Fibroblast of skin of abdomen (primary cell): ENCODE results near the gene VAPB. TPM values are rescaled to one million over a fixed set of nuclear protein-coding genes. Genes with fewer than 3 reads are reported as not detected.
A peak's percentile ranks its signal among the peaks of the same experiment; 100 is the strongest.
"Not testable (repeated sequence)": the region's sequence is repeated elsewhere in the genome, so short reads cannot be mapped to it uniquely, and the experiment has no call there.

ENCODE experiments used
- DNase-seq: peaks from one replicate; pipeline ENCODE4 v3.0.0-alpha.2; 2013
- polyA plus RNA-seq, 2 experiments: library from polyadenylated mRNA; unstranded; fragments of 120-200 nt; gene quantifications; one replicate each; pipeline ENCODE4 v1.2.1, GENCODE V29; 2013; ENCODE audit not compliant: insufficient read length in 2 of 2

VAPB gene, protein sequence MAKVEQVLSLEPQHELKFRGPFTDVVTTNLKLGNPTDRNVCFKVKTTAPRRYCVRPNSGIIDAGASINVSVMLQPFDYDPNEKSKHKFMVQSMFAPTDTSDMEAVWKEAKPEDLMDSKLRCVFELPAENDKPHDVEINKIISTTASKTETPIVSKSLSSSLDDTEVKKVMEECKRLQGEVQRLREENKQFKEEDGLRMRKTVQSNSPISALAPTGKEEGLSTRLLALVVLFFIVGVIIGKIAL
- 45.6 TPM for polyA plus RNA-seq (2013, experiment 1 of 2; ENCODE audit: insufficient read length)
- 45.6 TPM for polyA plus RNA-seq (2013, experiment 2 of 2; ENCODE audit: insufficient read length)

DNA sequence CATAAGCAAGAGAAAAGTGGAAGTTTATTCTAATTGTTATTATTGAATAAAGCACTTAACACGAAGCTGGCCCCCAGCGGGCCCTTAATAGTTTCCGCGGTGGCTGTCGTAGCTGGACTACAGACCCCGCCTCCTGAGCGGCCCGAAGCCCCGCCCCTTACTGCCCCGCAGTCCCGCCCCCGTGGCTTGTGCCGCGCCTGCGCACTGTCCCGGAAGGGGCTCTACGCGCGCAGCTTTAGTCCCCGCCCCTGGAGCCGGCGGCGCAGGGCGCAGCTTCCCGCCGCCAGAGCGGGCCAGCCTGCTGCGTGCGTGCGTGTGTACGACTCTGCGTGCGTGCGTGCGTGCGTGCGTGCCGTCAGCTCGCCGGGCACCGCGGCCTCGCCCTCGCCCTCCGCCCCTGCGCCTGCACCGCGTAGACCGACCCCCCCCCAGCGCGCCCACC lies at the start of gene VAPB:
Gene VAPB (plus strand): TSS at position 348 of the 442 bp plus-strand sequence. CDS start 231 bp downstream, outside the sequence.
- peak; percentile 96 for DNase-seq

DNA sequence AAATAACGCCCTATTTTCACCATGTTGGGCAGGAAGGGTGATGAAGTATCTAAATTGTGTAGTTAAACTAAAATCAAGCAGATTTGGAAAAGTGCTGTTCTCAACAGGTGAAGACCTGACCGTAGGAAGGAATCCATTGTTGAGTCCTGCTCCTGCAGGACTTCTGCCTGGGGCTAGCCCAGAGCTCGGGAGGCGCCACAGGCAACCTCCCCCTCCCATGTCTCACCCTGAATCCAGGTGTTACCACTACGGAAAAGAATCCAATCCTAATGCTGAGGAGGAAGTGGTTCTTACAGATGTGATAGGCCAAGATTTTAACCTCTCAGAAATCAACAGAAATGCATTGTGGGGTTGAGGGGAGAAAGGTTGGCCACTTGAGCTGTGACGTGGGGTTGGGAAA lies 49.3 kb upstream of the VAPB start:
- no peak for DNase-seq

DNA sequence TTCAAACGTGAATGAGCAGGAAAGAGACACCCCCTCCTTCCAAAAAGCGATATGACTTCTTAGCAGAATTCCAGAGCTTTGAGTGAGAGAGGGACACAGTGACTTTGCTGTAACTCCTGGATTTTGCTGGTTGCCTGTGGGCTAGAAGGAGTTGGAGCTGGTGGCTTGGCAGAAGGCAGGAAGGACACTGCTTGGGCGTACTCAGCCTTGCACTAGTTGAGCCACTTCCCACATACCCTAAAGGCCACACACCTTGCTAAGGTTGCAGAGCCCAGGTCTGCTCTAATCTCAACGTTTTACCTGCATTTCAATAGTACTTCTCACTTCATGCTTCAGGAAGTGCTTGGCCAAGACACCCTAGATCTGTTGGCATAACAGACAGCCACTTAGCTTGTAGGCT lies 48.9 kb upstream of the VAPB start:
- DNase-seq, result no peak

DNA sequence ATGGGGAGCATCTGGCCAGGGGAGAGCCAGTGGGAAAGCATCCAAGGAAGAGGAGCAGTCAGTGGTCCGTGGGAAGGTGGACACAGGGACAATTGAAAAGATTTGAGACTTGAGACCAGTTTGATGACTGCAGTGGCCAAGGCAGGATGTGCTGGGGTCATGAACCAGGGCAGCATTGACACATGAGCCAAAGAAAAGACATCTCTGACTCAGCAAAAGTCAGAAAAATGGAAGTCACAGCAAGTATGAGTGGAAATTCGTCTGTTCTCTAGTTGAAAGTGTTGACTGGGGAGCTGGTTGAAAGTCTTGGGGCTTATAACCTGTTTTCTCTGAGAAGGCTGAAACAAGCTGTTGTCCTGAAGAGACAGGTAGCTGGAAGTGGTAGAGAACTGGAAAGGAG lies 48.2 kb upstream of the VAPB start:
- no peak for DNase-seq

DNA sequence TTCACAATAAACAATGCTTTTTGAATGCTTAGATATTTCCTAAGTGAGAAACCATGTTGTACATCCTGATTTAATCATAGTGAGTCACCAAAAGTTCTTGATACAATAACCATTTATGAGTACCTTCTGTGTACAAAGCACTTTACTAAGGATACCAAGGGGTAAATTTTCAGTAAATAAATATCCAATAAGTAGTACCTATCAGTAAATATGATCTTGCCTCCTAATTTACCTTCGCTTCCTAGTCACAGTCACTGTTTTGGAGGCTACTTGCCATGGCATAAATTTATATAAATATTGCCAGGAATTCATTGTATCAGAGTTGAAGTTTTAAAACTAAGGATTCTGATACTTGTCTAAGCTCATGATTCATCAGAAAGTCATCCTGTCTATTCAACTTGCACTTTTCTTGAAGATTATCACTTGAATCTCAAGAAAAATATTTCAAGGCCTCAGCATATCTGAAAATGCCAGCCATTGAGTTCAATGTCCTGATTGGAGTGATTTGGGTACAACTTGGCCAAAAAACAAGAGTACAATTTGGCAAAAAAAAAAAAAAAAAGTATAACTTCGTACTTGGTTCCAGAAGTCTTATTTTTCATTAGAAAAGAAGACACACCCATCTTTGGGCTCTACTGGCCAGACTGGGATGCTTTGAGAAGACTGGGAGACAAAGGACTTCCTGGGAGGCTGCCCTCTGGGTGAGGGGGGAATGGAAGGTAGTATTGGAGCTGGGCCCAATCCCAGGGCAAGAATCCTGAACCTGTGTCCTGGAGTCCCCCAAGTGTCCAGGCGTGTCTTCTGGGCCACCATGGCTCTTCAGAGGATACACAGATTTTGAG lies 46.7 kb upstream of the VAPB start:
- DNase-seq, result peak; percentile 64

DNA sequence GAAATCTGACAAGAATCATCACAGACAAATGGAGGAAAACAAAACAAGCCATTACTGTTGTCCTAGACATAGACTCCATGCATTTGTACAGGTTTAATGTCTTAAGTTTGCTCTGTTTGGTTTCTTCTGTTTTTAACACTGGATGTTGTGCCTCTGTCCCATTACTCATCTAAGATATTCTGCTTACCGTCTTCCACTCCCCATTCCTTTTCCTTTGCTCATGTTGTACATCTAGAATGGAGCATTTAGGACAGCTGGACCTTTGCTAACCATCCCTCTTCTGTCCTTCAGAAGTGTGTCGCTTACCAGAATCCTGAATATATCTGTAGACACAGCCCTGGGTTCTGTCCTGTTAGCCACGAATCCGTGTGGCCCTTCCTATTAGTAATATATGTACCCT lies 44.3 kb upstream of the VAPB start:
- DNase-seq, result peak; percentile 24

DNA sequence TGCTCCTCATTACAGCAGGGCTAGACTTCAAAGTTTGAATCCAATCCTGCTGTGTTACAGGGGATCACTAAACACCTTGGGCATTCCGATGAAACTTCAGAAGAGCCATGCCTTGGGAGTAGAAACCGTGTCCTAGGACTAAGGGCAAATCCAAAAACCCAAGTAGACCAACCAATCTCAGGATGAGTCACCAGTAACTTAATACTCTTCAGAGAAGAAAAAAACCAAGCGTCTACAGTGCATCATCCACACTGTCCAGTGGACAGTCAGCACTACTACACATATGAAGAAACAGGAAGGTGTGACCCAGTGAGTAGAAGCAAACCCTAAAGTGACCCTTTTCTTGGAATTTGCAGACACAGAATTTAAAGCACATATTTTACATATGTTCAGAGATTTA lies 39.5 kb upstream of the VAPB start:
- peak; percentile 63 for DNase-seq

DNA sequence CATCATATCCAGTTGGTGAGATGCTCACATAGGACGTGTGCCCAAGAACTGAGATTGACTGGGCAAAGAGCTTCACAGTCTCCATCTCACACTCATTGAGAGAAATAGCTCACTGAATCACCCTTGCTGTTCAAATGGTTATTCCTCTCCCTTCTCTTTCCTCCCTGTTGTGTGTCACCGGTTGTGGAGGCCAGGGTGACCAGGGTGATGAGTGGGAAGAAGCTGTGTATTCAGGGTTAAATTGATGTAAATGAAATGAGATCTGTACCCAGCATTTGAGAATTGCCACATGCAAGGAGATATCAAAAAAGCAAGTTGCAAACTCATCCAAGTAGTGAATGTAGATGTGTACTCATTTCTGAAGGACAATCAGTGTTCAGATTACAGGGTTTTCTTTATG lies 36.6 kb upstream of the VAPB start:
- DNase-seq, result no peak

DNA sequence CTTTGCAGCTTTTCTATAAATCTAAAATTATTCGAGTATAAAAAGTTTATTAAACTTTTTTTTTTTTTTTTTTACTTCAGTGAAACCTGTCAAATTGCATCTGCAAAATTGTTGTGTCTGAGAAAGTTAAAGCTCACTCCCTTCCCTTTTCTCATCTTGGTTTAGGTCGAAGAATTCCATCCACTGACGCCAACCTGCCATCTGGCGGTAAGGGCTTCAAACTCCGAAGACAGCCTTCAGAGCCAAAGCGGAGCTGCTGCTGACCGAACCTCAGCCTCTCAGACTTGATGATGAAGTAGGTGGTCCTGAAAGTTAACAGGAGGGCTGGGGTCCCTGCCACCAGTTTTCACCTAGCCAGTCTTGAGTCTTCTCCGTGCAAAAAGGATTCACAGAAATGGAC lies 29.6 kb upstream of the VAPB start:
- no peak for DNase-seq

DNA sequence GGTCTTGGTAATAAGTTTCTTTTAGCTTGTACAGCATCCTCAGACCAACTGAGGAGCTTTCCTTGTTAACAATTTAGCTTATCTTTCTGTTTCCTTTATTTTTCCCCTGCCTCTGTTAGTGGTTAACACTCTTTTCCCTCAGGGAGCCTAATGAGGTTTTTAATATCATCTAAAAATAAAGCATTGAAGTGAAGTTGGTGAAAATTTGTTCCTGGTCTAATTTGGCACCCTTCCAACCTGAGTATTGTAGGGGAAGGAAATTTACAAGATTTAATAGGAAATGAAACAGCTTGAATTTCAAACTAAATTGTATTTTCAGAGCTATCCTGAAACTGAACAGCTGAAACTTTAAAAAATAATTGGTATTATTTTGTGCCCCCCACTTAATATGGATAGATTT lies 28.1 kb upstream of the VAPB start:
- DNase-seq, result no peak

DNA sequence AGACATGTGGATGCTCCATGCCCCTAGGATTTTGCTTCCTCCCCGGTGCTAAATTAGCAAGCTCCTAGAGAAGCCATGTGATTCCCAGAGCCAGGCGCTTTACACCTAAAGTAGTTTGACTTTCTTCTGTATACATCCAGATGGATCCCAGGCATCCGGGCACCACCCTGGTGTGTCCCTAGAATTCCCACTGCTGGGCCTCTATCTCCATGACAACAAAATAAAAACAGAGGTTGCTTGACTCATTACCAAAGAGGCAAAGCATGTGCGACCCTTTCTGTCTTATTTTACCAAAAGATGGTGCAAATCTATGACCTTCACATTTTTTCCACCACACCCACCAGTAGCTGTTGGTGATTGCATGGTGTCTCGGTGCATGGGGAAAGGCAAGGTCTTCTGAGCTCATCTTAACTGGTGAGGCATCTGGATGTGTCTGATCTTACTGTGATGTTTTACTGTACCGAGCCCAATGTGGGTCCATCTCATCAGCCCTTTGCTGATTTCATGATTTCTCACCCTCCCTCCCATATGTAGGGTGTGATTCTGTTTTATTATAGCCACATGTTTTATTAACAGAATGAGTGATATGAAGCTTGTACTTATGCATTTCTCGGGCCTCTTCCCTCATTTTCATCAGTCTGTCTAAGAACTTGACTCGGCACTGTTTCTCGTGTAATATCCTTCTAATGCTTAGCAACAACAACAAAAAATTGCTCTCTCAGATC lies 27.4 kb upstream of the VAPB start:
- peak; percentile 55 for DNase-seq

DNA sequence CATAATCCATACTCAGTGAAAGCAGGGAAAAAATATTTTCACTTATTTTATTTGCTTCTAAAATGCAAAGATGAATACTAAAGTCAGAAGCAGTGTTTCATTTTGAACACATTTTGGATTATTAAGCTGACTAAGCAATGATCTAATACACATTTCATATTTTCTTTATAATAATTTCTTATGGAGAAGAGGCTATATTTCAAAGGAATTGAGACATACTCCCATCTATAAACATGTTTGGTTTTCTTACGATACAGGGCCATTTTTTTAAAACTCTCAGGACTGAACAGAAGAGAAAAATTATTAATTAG lies 26.9 kb upstream of the VAPB start:
- no peak for DNase-seq

DNA sequence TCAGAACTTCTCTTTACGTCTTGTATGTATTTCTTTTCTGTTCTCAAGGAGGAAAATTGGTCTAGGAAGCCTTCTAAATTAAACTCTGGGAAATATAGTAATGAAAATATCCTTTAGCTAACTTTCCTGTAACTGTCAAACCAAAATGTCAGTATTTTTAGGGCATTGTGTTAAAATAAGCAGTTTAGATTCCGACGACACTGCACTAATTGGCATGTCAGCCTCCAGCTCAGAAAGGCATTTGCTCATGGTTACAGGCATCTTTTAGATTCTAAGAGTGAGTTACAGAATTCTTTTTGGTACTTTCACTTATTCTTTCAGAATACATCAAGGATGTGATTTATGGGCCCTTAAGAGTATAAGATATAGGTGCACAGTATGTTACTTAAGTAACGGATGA lies 26.1 kb upstream of the VAPB start:
- no peak for DNase-seq

DNA sequence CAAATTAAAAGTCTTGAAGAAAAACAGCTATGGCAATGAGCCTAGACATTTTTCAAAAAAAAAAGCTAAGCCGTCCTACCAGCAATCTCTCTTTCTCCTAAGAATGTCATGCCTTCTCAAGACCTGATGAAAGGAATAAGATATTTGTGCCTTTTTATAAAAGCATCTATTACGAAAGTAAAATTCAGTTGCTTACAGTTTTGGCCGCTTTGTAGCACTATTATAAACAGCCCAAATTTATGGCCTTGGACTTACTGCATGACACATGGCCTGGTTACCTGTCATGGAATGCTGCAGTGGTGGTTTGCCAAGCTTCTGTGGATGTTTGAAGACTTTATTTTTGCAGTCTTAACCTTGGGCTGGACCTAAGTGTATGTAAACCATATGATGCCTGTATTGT lies 22.2 kb upstream of the VAPB start:
- DNase-seq, result peak; percentile 27

DNA sequence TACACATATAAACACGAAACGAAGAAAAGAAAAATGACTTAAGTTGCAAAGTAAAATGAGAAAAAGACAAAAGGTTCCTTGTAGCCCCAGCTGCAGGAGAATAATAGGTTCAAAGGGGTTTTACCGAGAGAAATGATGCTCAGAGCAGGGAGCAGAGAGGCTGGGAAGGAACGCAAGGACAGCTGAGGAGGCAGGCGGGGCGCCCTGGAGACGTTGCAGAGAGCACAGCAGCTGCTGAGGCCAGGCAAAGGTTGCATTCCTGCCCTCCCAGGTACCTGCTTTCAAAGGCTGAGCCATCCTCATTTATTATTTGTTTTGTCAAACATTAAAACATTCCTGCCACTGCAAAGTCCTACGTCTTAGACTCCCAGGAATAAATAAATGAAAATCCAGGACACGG lies 16.2 kb upstream of the VAPB start:
- DNase-seq, result no peak

DNA sequence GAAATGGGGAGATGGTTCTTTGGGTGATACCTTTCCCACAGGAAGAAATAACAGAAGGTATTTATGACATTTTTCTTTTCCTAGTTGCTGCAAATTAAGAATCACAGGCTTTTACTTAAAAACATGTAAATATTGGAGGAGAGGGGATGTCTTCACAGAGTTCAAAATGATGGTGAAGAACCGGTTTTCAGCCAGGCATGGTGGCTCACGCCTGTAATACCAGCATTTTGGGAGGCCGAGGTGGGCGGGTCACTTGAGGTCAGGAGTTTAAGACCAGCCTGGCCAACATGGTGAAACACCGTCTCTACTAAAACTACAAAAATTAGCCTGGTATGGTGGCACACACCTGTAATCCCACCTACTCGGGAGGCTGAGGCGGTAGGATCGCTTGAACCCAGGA lies 15.7 kb upstream of the VAPB start:
- not testable (repeated sequence) for DNase-seq

DNA sequence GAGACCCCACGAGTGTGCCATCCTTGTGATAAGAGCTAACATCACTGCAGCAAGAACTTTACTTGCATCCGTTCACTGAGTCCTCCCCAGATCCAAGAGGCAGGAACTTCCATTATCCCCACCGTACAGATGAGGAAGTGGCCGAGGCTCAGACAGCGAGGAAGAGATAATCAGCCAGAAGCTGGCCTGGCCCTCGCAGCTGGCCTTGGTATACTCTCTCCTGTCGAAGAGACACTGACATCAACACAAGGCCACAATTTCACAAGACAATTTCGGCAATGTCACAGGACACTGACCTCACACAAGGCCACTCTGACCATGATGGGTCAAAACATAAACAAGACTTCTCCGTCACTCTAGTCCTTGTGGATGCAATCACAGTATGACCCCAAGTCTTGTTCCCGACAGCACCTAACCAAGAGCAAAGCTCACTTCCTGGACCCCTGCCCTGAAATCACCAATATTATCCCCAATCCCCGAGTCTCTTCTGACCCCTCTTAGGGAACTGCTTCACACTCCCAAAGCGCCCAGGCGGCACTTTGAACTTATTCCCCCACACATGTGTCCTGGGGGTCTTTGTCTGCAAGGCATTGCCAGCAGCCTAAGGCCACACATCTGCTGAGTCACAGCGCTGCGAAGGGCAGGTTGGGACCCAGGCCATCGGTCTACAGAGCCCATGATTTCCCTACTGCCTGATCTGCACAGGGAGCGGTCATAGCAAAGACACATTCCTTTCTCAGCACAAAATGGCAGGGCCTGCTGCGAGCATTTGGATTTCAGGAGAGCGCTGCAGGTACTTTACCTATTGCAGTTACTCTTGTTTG lies 14.8 kb upstream of the VAPB start:
- DNase-seq, result no peak

DNA sequence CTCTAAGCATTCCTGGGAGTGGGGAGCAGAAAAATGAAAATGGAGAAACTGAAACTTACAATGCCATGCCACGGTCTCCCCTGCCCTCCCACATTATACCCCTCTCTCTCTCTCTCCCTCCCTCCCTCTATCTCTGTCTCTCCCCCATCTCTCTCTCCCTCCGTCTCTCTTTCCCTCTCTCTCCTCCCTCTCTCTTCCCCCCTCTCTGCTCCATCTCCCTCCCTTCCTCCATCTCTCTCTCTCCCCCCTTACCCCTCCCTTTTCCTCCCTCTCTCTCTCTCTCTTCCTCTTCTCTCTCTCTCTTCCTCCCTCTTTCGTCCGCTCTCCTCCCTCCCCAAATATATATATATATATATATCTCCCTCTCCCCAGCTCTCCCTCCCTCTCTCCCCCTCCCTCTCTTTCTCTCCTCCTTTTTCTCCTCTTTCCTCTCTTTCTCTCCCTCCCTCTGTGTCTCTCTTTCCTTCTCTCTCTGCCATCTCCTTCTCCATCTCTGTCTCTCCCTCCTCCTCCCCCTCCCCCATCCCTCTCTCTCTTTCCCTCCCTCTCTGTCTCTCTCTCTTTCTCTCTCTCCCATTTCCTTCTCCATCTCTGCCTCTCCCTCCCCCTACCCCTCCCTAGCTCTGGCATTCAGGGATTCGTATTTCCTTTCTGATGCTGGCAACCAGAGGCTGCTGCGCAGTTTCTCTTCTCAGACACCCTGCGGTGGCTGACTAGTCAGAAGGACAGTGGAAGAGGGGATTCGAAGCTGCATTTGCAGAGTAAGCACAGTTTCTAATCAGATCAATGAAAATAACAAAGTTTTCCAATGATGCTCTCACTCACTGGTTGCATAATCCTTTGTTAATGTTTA lies 13.9 kb upstream of the VAPB start:
- peak; percentile 82 for DNase-seq

DNA sequence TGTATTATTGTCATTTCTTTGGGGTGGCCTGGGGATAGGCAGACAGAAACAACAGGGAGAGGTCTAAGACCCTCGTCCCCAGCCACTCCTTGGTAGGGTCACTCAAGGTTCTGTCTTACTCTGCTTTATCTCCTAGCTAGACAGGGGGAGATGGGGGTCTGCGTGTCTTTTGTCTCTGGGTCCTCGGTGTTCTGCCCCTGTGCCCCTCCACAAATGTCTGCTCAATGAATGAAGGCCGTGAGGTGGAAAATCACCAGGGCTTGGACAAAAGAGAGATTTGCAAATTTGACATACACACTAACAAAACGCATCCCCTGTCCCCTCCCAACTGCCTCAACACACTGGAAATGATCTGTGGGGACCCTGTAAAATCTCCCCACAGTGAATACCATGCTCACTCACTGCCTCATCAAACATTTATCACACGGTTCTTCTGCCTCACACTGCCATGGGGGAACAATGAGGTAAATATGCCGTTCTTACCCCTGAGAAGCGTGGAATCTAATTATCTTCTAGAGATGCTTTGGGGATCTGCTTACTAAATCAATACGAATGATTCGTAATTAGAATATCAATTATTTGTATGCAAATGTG lies 13.2 kb upstream of the VAPB start:
- no peak for DNase-seq

DNA sequence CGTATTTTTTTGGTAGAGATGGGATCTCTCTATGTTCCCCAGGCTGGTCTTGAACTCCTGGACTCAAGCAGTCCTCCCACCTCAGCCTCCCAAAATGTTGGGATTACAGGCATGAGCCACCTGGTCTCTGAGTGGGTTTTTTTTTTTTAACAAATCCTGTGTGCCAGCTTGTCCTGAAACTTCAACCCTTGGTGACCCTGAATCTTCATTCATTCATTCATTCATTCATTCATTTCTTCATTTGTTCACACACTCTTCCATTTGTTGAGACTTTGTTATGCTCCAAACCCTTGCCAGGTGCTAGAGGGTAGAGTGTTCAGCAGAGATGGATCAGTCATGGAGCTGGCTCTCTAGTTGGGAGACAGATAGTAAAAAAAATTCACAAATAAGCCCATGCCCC lies 12.0 kb upstream of the VAPB start:
- DNase-seq, result no peak

DNA sequence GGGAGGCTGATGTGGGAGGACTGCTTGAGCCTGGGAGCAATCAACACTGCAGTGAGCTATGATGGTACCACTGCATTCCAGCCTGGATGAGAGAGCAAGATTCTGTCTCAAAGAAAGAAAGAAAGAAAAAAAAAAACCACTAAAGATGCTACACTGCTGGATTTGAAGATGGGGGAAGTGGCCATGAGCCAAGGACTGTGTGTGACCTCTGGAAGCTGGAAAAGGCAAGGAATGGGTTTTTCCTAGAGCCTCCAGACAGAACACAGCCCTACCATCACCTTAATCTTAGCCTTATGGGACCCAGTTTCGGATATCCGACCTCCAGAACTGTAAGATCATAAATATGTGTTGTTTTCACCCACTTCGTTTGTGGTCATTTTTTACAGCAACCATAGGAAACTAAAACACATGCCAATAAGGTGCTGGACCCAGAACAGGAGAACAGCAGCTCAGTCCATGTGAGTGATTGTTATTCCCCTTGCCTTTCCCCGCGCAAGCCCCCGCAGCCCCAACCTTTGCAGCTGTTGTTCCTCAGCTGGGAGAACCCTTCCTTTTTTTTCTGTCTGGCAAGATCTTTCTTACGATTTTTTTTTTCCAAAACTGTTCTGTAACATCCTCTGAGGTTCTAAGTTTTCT lies 11.1 kb upstream of the VAPB start:
- DNase-seq, result no peak
